Uterus (tissue), 4 donors: ENCODE results near the gene GHRL. TPM values are rescaled to one million over a fixed set of nuclear protein-coding genes. Genes with fewer than 3 reads are reported as not detected.

ENCODE experiments used
- DNase-seq, 2 donors: peaks; one replicate each; pipeline ENCODE4 v3.0.0-alpha.2; 2019 to 2020
- H3K27ac ChIP-seq, 2 donors: fragments of 200-600 bp; sonication (generic); 1 replicate in 1 of 2; 2 replicates in 1 of 2; pipeline ENCODE4 v1.5.1; 2016 to 2018
- H3K27me3 ChIP-seq, 2 donors: fragments of 200-600 bp; sonication (generic); one replicate each; pipeline ENCODE4 v1.5.1; 2018 to 2019; ENCODE audit warnings: control low read depth in 1 of 2
- H3K36me3 ChIP-seq, 2 donors: fragments of 200-600 bp; sonication (generic); one replicate each; pipeline ENCODE4 v1.5.1; 2019; ENCODE audit warnings: control low read depth in 1 of 2
- H3K4me1 ChIP-seq, 2 donors: fragments of 200-600 bp; sonication (generic); one replicate each; pipeline ENCODE4 v1.5.1; 2018 to 2019; ENCODE audit warnings: control low read depth in 1 of 2
- H3K4me3 ChIP-seq, 2 donors: fragments of 200-600 bp; sonication (generic); 1 replicate in 1 of 2; 2 replicates in 1 of 2; pipeline ENCODE4 v1.5.1; 2018 to 2019; ENCODE audit warnings: mild to moderate bottlenecking in 1 of 2
- H3K9me3 ChIP-seq, 2 donors: fragments of 200-600 bp; sonication (generic); one replicate each; pipeline ENCODE4 v1.5.1; 2019; ENCODE audit warnings: control low read depth in 1 of 2
- POLR2A ChIP-seq, 2 donors: fragments of 450-650 bp; IDR thresholded peaks; one replicate each; pipeline ENCODE4 v1.6.1; 2016; ENCODE audit warnings: antibody characterized with exemption in 2 of 2, mild to moderate bottlenecking in 1 of 2, moderate library complexity in 1 of 2
- intact Hi-C: fragments of 100-400 bp; cut with DNase I; formaldehyde crosslinking; loops from one replicate; pipeline ENCODE4 v1.15.1; 2023; ENCODE audit warnings: low total_unique reads
- total RNA-seq, 4 donors: library from RNA; depleted of rRNA in 3 of 4; stranded (reverse); fragments of >200 nt in 3 of 4; gene quantifications; one replicate each; pipeline versions ENCODE4 v1.1.0 to v1.2.4, GENCODE V29; 2014 to 2023
- TF ChIP-seq, protein P1 (sequence below), 4 experiments: fragments of 200-600 bp in 2 of 4; fragments of 450-650 bp in 2 of 4; sonication (generic) in 2 of 4; IDR thresholded peaks; one replicate each; pipeline ENCODE4 v1.5.1; 2016 to 2019; ENCODE audit warnings: antibody characterized with exemption in 4 of 4, mild to moderate bottlenecking in 2 of 4, moderate library complexity in 1 of 4
- donor health status: DM: yes; HTN: yes; CAD: no.

Gene GHRL
- total RNA-seq, 4 donors from 2014 or later: 7.9 TPM; not detected in 3

DNA sequence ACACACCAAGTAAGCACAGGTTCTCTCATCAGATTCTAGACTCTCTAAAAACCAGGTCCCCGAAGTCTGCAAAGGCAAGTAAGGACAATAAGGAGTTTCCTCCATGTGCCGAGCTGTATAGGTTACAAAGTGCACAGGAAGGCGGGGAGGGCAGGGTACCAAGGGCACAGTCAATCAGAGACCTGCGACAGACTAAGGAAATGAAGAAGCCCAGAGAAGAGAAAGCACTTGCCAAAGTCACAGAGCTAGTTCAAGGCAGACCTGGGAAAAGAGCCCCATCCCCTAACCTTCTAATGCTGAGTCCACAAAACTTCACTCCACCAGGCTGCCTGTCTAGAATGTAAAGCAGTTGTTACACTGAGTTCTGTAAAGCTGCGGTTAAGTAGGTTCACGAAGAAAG is 26.5 kb upstream of the GHRL start:
- intact Hi-C loops: no loop called here
- no peak for DNase-seq
- Histone ChIP-seq H3K27me3 (no peaks in the 10 kb centered on the region), H3K9me3 (no peaks in the 10 kb centered on the region), H3K4me1 (no peaks in the 10 kb centered on the region), H3K27ac (no peak overlapping the region), H3K36me3 (no peaks in the 10 kb centered on the region), H3K4me3 (no peak overlapping the region)
- no peak for TF ChIP-seq POLR2A (IDR thresholded peaks at IDR 0.05)
- TF ChIP-seq, protein P1, sequence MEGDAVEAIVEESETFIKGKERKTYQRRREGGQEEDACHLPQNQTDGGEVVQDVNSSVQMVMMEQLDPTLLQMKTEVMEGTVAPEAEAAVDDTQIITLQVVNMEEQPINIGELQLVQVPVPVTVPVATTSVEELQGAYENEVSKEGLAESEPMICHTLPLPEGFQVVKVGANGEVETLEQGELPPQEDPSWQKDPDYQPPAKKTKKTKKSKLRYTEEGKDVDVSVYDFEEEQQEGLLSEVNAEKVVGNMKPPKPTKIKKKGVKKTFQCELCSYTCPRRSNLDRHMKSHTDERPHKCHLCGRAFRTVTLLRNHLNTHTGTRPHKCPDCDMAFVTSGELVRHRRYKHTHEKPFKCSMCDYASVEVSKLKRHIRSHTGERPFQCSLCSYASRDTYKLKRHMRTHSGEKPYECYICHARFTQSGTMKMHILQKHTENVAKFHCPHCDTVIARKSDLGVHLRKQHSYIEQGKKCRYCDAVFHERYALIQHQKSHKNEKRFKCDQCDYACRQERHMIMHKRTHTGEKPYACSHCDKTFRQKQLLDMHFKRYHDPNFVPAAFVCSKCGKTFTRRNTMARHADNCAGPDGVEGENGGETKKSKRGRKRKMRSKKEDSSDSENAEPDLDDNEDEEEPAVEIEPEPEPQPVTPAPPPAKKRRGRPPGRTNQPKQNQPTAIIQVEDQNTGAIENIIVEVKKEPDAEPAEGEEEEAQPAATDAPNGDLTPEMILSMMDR (IDR thresholded peaks at IDR 0.05): no peak

- DNase-seq: no peak
- intact Hi-C loops: no loop called here
- Histone ChIP-seq H3K4me1 (no peaks in the 10 kb centered on the region), H3K27me3 (no peaks in the 10 kb centered on the region), H3K36me3 (no peaks in the 10 kb centered on the region), H3K9me3 (no peaks in the 10 kb centered on the region), H3K27ac (no peak overlapping the region), H3K4me3 (no peak overlapping the region)
- TF ChIP-seq, protein P1 (IDR thresholded peaks at IDR 0.05): no peak
- TF ChIP-seq POLR2A (IDR thresholded peaks at IDR 0.05): no peak
Measured at GRCh38 chr3:10317961-10318350, 25.2 kb upstream of the GHRL start.

- no peak for DNase-seq
- no peaks in the 10 kb centered on the region for H3K36me3 ChIP-seq
Measured at GRCh38 chr3:10317311-10317960, 24.7 kb upstream of the GHRL start.

DNA sequence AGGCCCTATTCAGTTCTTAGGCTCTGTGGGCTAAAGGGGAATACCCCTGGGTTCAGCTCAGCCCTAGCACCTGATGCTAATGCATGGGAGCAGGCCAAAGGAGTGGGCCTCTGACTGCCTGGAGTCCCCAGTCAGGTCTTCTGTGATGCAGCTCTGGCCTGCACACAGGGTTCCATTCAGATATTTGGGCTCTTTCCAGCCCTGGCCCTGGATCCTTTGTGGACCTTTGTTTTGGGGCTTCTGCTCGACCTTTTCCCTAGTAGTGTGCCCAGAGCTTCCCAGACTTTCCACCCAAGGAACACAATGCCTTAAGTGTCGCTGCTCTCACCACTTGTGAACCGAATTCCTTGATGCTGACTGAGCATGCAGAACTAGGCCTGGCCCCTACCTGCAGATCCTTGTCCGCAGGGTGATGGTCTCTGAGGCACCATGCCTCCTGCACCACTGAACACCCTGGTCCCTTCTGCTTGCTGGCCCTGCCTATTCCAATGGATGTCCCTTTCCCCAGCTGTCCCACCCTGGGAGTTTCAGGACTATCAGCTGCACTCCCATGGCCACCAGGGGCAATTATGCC is 23.1 kb upstream of the GHRL start:
- H3K27ac ChIP-seq: no peak overlapping the region
- DNase-seq: no peak
- H3K4me1 ChIP-seq: no peaks in the 10 kb centered on the region
- H3K4me3 ChIP-seq: no peak overlapping the region
- no peaks in the 10 kb centered on the region for H3K27me3 ChIP-seq
- H3K9me3 ChIP-seq: no peaks in the 10 kb centered on the region
- no peaks in the 10 kb centered on the region for H3K36me3 ChIP-seq
- TF ChIP-seq POLR2A (IDR thresholded peaks at IDR 0.05): no peak
- TF ChIP-seq, protein P1 (IDR thresholded peaks at IDR 0.05): no peak
- intact Hi-C loops: no loop called here

More at GRCh38 chr3:10317311-10317960, 24.7 kb upstream of the GHRL start:
- no peak overlapping the region for H3K4me3 ChIP-seq
- H3K27me3 ChIP-seq: no peaks in the 10 kb centered on the region
- intact Hi-C loops: no loop called here
- TF ChIP-seq, protein P1 (IDR thresholded peaks at IDR 0.05): no peak
- no peak for TF ChIP-seq POLR2A (IDR thresholded peaks at IDR 0.05)
- H3K4me1 ChIP-seq: no peaks in the 10 kb centered on the region
- no peaks in the 10 kb centered on the region for H3K9me3 ChIP-seq
- no peak overlapping the region for H3K27ac ChIP-seq

GRCh38 chr3:10315101-10315500 is 22.4 kb upstream of the GHRL start:
- Histone ChIP-seq H3K27me3 (no peaks in the 10 kb centered on the region), H3K4me1 (no peaks in the 10 kb centered on the region), H3K9me3 (no peaks in the 10 kb centered on the region), H3K27ac (no peak overlapping the region), H3K4me3 (no peak overlapping the region), H3K36me3 (no peaks in the 10 kb centered on the region)
- intact Hi-C loops: no loop called here
- no peak for TF ChIP-seq POLR2A (IDR thresholded peaks at IDR 0.05)
- TF ChIP-seq, protein P1 (IDR thresholded peaks at IDR 0.05): no peak
- DNase-seq: no peak
